ENCODE data around the gene HAL.
"Not testable (repeated sequence)": the region's sequence is repeated elsewhere in the genome, so short reads cannot be mapped to it uniquely, and the experiment has no call there.

The HAL gene

GRCh38 chr12:95977764-95978305, 18.3 kb downstream of the HAL start:
- DNase-seq (ENCODE audit: low read depth in 3 of 3): no peak

GRCh38 chr12:95976416-95976832, 19.7 kb downstream of the HAL start:
- no peak for DNase-seq (ENCODE audit: low read depth in 3 of 3)

GRCh38 chr12:95975491-95975890, 20.7 kb downstream of the HAL start:
- DNase-seq (ENCODE audit: low read depth in 3 of 3): no peak

- no peak for DNase-seq (ENCODE audit: low read depth in 3 of 3)
Observed at GRCh38 chr12:95974358-95974757, 21.8 kb downstream of the HAL start.

- no peak for DNase-seq (ENCODE audit: low read depth in 3 of 3)
Observed at GRCh38 chr12:95972832-95973456, 23.2 kb downstream of the HAL start.

- no peak for DNase-seq (ENCODE audit: low read depth in 3 of 3)
Observed at GRCh38 chr12:95970905-95971304, 25.2 kb downstream of the HAL start.

GRCh38 chr12:95969116-95969515, 27.0 kb downstream of the HAL start:
- not testable (repeated sequence) for DNase-seq (ENCODE audit: low read depth in 3 of 3)

- no peak for DNase-seq (ENCODE audit: low read depth in 3 of 3)
Observed at GRCh38 chr12:95967301-95967700, 28.8 kb downstream of the HAL start.

- DNase-seq (ENCODE audit: low read depth in 3 of 3): no peak
Observed at GRCh38 chr12:95966287-95966870, 29.8 kb downstream of the HAL start.

- DNase-seq (ENCODE audit: low read depth in 3 of 3): no peak
Observed at GRCh38 chr12:95963096-95963495, 33.0 kb downstream of the HAL start.

- DNase-seq (ENCODE audit: low read depth in 3 of 3): no peak
Observed at GRCh38 chr12:95962222-95962621, 33.9 kb downstream of the HAL start.

- DNase-seq (ENCODE audit: low read depth in 3 of 3): no peak
Observed at GRCh38 chr12:95960241-95960640, 35.9 kb downstream of the HAL start.

GRCh38 chr12:95959107-95959506, 37.0 kb downstream of the HAL start:
- no peak for DNase-seq (ENCODE audit: low read depth in 3 of 3)

GRCh38 chr12:95956557-95957145, 39.5 kb downstream of the HAL start:
- DNase-seq (ENCODE audit: low read depth in 3 of 3): no peak

- no peak for DNase-seq (ENCODE audit: low read depth in 3 of 3)
Observed at GRCh38 chr12:95955549-95956159, 40.5 kb downstream of the HAL start.

- no peak for DNase-seq (ENCODE audit: low read depth in 3 of 3)
Observed at GRCh38 chr12:95953000-95953399, 43.1 kb downstream of the HAL start.

- no peak for DNase-seq (ENCODE audit: low read depth in 3 of 3)
Observed at GRCh38 chr12:95951515-95951914, 44.6 kb downstream of the HAL start.

- no peak for DNase-seq (ENCODE audit: low read depth in 3 of 3)
Observed at GRCh38 chr12:95949477-95950206, 46.5 kb downstream of the HAL start.

GRCh38 chr12:95944108-95944704, 51.9 kb downstream of the HAL start:
- no peak for DNase-seq (ENCODE audit: low read depth in 3 of 3)

GRCh38 chr12:95943330-95943842, 52.8 kb downstream of the HAL start, which contains the start of gene AMDHD1:
AMDHD1 (plus strand) TSS chr12:95943331; CDS start chr12:95943399, 68 bp downstream.
- peak; percentile 13 to 63 (median 17) for DNase-seq (ENCODE audit: low read depth in 3 of 3)
